ENCODE results near the gene CBX5.

Gene CBX5

DNA sequence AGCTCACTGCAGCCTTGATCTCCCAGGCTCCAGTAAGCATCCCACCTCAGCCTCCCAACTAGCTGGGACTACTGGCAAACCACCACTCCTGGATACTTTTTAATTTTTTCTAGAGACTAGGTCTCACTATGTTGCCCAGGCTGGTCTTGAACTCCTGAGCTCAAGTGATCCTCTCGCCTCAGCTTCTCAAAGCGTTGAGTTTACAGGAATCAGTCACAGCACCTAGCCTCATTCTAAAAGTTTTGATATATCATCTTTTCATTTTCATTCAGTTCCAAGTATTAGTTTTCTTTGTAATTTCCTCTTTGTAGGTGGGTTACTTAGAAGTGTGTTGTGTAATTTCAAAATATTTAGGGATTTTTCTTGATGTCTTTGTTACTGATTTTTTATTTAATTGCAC is 9.6 kb downstream of the CBX5 start:
- TF ChIP-seq, protein P1, sequence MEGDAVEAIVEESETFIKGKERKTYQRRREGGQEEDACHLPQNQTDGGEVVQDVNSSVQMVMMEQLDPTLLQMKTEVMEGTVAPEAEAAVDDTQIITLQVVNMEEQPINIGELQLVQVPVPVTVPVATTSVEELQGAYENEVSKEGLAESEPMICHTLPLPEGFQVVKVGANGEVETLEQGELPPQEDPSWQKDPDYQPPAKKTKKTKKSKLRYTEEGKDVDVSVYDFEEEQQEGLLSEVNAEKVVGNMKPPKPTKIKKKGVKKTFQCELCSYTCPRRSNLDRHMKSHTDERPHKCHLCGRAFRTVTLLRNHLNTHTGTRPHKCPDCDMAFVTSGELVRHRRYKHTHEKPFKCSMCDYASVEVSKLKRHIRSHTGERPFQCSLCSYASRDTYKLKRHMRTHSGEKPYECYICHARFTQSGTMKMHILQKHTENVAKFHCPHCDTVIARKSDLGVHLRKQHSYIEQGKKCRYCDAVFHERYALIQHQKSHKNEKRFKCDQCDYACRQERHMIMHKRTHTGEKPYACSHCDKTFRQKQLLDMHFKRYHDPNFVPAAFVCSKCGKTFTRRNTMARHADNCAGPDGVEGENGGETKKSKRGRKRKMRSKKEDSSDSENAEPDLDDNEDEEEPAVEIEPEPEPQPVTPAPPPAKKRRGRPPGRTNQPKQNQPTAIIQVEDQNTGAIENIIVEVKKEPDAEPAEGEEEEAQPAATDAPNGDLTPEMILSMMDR (IDR thresholded peaks at IDR 0.05; ENCODE audit: control insufficient read depth, extremely low read depth, insufficient read depth) = no peak
- no peak for DNase-seq (ENCODE audit: low read depth)
- no peak overlapping the region for H3K4me3 ChIP-seq (ENCODE audit: low read depth, low read length)

DNA sequence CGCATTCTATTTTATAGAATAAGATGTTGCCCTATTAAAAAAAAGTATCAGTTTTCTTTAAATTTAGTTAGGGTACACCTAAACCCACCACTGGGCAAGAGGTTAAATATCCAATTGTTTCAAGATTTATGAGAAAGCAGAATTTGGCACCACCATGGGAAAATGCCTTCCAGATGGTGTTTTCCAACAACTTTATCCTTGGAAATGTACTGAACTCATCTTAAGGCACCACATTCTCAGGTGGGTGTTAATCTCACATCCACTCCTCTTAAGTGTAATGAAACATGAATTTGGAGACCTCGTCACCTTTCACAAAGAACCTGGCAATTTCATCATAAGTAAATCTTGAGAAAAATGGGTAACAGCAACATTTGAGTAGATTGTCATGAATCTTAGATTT is 13.1 kb downstream of the CBX5 start:
- DNase-seq (ENCODE audit: low read depth) = no peak
- no peak overlapping the region for H3K4me3 ChIP-seq (ENCODE audit: low read depth, low read length)
- TF ChIP-seq, protein P1 (IDR thresholded peaks at IDR 0.05; ENCODE audit: control insufficient read depth, extremely low read depth, insufficient read depth) = no peak

DNA sequence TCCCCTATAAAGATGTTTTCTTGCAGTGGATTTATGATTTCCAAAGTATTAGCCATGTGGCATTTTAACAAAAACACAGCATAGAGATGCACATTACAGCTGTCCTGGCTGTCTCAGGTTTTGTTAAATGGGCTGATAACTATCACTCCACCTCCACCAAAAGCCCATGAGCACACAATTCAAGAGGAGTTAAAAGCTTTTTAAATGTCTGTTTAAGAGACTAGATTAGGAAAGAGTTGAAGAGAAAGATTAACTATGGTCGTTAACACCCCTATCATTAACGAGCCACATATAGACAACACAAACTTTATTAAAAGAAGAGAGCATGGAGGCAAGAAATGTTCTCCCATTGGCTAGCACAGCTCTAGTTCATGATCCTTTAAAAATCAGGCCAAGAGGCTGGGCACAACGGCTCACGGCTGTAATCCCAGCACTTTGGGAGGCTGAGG is 14.5 kb downstream of the CBX5 start:
- TF ChIP-seq, protein P1 (IDR thresholded peaks at IDR 0.05; ENCODE audit: control insufficient read depth, extremely low read depth, insufficient read depth) = no peak
- DNase-seq (ENCODE audit: low read depth) = no peak
- no peak overlapping the region for H3K4me3 ChIP-seq (ENCODE audit: low read depth, low read length)

DNA sequence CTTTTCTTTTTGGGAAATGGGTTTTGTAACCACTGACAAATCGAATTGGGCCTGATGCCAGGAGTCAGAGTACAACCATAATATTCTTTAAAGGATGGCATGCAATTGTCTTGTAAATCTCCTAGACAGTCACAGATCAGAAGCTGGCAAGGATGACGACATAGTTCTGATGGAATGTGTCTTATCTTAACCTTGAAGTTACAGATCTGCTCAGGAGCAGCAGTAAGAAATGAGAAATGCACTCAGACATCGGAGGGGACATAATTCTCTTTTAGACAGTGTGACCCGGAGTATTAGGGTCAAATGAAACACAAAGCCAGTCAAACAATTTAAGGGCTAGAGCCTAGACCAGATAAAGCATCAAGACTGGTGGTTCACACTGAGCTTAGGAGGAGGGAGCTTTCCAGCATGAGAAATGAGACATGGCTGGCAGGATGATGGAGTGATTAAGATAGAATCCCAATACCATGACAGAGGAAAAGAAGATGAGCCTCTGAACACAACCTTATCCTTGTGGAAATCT is 17.5 kb downstream of the CBX5 start:
- TF ChIP-seq, protein P1 (IDR thresholded peaks at IDR 0.05; ENCODE audit: control insufficient read depth, extremely low read depth, insufficient read depth) = no peak
- no peak overlapping the region for H3K4me3 ChIP-seq (ENCODE audit: low read depth, low read length)
- DNase-seq (ENCODE audit: low read depth) = no peak

DNA sequence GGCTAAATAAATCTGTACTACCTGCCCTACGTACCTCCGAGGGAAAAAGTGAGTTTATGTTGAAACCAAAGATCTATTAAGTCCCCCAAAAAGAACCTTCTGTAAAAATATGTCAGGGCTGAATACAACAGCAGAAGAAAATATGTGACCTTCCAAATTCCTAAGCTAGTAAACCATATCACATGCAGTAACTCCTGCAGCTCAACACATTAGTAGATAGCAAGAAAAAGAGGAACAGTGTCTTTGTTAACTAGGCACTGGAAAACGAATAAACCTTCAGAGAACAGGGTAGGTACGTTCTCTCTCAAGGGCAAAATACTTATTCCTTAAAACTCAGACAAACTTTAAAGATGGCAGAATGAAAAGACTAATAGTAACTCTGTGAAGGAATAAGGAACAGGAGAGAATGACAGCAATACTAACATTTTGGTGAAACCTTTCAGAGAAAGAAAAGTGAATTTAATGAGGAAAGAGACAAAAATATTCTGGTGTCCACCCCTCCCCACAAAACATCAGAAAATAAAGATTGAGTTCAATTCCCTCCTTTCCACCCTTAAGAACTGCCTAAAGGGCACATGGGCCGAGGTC is 18.0 kb downstream of the CBX5 start:
- H3K4me3 ChIP-seq (ENCODE audit: low read depth, low read length) = no peak overlapping the region
- DNase-seq (ENCODE audit: low read depth) = no peak
- TF ChIP-seq, protein P1 (IDR thresholded peaks at IDR 0.05; ENCODE audit: control insufficient read depth, extremely low read depth, insufficient read depth) = no peak

DNA sequence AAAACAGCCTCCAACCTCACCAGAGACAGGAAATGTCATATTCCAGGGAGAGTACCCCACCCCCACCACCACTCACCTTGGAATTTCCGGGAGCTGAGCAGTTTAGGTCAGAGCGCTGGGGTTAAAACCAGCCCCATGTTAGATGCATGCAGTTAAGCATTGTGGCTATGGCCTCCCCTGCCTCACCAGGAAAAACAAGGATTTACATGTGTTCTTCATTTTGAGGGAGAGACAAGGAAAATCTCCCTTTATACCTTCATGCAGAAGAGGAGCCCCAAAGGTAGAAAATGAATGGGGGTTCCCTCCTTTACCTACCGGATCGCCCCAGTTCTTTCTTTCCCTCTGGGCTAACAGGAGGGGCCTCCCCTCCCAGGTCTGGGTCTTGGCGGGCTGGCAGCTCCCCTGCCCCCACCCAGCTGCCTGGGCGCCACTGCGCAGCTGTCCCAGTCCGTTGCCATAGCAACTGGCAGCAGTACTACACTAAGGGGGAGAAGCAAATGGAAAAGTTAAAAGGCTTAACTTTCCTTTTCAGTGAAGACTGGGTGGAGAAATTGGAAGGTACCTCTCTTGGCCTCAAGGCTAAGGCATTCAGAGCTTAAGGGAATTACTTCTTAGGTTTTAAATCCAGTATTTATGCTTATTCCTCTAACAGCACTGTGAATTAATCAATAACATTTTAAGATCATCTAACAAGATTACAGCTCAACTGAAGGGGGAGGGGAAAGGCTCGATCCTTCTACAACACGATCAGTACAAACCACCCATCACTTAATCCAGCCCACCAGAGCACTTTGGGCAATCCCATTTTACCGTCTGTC is 20.5 kb downstream of the CBX5 start:
- TF ChIP-seq, protein P1 (IDR thresholded peaks at IDR 0.05; ENCODE audit: control insufficient read depth, extremely low read depth, insufficient read depth) = no peak
- DNase-seq (ENCODE audit: low read depth) = no peak
- no peak overlapping the region for H3K4me3 ChIP-seq (ENCODE audit: low read depth, low read length)
